Large intestine (tissue), 3 donors: Measurements from ENCODE around the gene ONECUT1. TPM values are rescaled to one million over a fixed set of nuclear protein-coding genes. Genes with fewer than 3 reads are reported as not detected.

ENCODE experiments used
- DNase-seq, 2 donors: peaks; one replicate each; pipeline versions ENCODE4 v3.0.0 to v3.0.0-alpha.2; 2013
- H3K27ac ChIP-seq: one replicate; pipeline ENCODE4 v1.5.1; 2013; ENCODE audit warnings: low read length
- H3K27me3 ChIP-seq: 2 replicates; pipeline ENCODE4 v1.6.1; 2013; ENCODE audit warnings: low read length; ENCODE audit not compliant: control insufficient read depth, insufficient read depth
- H3K36me3 ChIP-seq: 2 replicates; pipeline ENCODE4 v1.6.1; 2013; ENCODE audit warnings: low read length; ENCODE audit not compliant: control insufficient read depth, insufficient read depth
- H3K4me1 ChIP-seq: one replicate; pipeline ENCODE4 v1.6.1; 2013; ENCODE audit warnings: low read length; ENCODE audit not compliant: control insufficient read depth, insufficient read depth
- H3K4me3 ChIP-seq: one replicate; pipeline ENCODE4 v1.5.1; 2013; ENCODE audit warnings: low read length
- H3K9me3 ChIP-seq: one replicate; pipeline ENCODE4 v1.6.1; 2013; ENCODE audit warnings: mild to moderate bottlenecking, low read depth, low read length, moderate library complexity; ENCODE audit not compliant: control insufficient read depth
- WGBS: methylation state at CpG from one replicate; pipeline ENCODE4 v1.1.5; 2013; ENCODE audit warnings: low lambda C conversion rate; ENCODE audit not compliant: insufficient coverage; 5-methylcytosine and 5-hydroxymethylcytosine counted together
- polyA plus RNA-seq: library from polyadenylated mRNA; unstranded; fragments of 120-200 nt; gene quantifications from one replicate; pipeline ENCODE4 v1.2.1, GENCODE V29; 2013

ONECUT1 gene
- polyA plus RNA-seq, 1 donor: not detected

- Histone ChIP-seq H3K27me3 (peaks cover 96% of the 10 kb centered on the region), H3K9me3 (peaks cover 14% of the 10 kb centered on the region), H3K36me3 (no peaks in the 10 kb centered on the region), H3K27ac (no peak overlapping the region), H3K4me3 (no peak overlapping the region), H3K4me1 (peaks cover 6% of the 10 kb centered on the region)
- no peak for DNase-seq
- WGBS: no CpG with 5 or more reads among the region's 25 CpGs
Measured at GRCh38 chr15:52804526-52805081, 14.5 kb upstream of the ONECUT1 start.

DNA sequence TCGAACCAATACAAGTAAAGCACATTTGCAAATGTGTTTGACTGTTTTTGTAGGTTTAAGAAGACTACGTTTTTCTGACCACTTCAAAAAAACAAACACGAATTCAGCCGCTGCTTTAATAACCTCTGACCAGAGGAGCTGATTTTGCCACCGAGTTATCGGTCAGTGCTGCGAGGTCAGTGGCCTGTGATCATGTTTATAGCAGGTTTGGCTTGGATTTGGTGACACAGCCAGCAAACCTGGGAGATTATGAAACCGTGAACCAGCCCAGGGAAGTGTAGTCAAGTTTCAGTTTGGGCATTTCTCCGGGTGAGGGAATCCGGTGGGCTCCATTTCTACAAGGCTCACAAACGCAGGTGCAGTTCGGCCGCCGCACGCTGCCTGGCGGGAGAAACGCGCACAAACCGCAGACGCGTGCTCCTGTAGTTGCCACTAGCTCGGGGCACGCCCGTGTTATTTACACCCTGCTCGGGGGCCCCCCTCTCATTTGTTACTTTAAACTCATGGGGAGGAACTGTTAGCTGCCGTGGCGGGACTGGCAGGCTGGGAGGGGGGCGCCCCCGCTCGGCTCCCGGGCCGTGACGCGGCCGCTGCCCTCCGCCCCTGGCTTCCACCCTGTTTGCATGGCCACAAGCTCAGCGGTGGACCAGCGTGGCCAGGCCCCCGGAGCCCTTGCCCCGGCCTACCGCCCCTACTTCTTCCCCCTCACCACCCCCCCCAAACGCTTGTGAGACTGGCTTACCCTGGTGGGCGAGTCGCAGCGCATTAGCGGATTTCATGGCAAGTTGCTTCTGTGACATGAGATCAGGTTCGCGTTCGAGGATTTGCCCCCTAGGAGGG is 13.6 kb upstream of the ONECUT1 start:
- no CpG with 5 or more reads among the region's 49 CpGs for WGBS
- H3K36me3 ChIP-seq: no peaks in the 10 kb centered on the region
- peaks cover 6% of the 10 kb centered on the region for H3K4me1 ChIP-seq
- no peak overlapping the region for H3K27ac ChIP-seq
- H3K4me3 ChIP-seq: no peak overlapping the region
- H3K27me3 ChIP-seq: peaks cover 98% of the 10 kb centered on the region
- H3K9me3 ChIP-seq: peaks cover 14% of the 10 kb centered on the region
- no peak for DNase-seq

DNA sequence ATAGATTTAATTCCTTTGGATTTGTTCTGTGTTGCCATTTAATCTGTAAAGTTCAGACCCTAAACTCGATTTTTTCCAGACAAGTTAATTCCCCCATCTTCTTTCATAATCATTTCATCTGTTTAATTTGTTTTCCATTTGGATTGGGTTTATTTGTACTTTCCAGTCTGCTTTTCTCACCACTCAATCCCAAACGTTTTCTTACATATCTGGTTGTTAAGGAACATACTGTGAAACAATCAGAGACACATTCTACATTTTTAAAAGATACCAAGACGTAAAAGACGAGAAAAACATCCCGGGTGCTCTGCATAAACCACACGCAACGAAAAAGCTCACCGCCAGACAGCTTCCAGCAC is 13.0 kb upstream of the ONECUT1 start:
- 6% methylated on average over 2 of the region's 8 CpGs for WGBS
- peaks cover 16% of the 10 kb centered on the region for H3K9me3 ChIP-seq
- no peak overlapping the region for H3K27ac ChIP-seq
- H3K4me1 ChIP-seq: peaks cover 6% of the 10 kb centered on the region
- peaks cover 100% of the 10 kb centered on the region for H3K27me3 ChIP-seq
- no peak overlapping the region for H3K4me3 ChIP-seq
- no peaks in the 10 kb centered on the region for H3K36me3 ChIP-seq
- no peak for DNase-seq

- H3K4me3 ChIP-seq: no peak overlapping the region
- H3K36me3 ChIP-seq: no peaks in the 10 kb centered on the region
- no peak overlapping the region for H3K27ac ChIP-seq
- peaks cover 6% of the 10 kb centered on the region for H3K4me1 ChIP-seq
- H3K27me3 ChIP-seq: peaks cover 100% of the 10 kb centered on the region
- DNase-seq: no peak
- peaks cover 18% of the 10 kb centered on the region for H3K9me3 ChIP-seq
- WGBS: no CpG with 5 or more reads among the region's 2 CpGs
Measured at GRCh38 chr15:52802110-52802509, 12.0 kb upstream of the ONECUT1 start.

DNA sequence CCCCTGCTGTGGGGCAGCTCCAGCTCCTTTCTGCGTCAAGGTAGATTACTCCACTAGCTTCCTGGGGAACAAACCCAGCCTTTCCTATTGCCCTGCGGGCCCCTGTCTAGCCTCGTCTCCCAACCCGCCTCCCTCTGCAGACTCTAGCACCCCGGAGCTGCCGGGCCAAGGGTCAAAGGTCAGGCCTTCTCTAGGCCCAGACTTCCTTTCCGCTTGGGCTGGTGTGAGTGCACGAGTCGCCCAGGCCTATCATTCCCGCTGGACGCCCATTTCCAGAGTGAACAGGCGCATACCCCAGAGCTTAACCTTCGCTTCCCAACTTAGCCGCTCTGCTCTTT is 11.6 kb upstream of the ONECUT1 start:
- Histone ChIP-seq H3K4me1 (peaks cover 6% of the 10 kb centered on the region), H3K9me3 (peaks cover 18% of the 10 kb centered on the region), H3K27ac (no peak overlapping the region), H3K4me3 (no peak overlapping the region), H3K27me3 (peaks cover 100% of the 10 kb centered on the region), H3K36me3 (no peaks in the 10 kb centered on the region)
- WGBS: no CpG with 5 or more reads among the region's 14 CpGs
- no peak for DNase-seq

DNA sequence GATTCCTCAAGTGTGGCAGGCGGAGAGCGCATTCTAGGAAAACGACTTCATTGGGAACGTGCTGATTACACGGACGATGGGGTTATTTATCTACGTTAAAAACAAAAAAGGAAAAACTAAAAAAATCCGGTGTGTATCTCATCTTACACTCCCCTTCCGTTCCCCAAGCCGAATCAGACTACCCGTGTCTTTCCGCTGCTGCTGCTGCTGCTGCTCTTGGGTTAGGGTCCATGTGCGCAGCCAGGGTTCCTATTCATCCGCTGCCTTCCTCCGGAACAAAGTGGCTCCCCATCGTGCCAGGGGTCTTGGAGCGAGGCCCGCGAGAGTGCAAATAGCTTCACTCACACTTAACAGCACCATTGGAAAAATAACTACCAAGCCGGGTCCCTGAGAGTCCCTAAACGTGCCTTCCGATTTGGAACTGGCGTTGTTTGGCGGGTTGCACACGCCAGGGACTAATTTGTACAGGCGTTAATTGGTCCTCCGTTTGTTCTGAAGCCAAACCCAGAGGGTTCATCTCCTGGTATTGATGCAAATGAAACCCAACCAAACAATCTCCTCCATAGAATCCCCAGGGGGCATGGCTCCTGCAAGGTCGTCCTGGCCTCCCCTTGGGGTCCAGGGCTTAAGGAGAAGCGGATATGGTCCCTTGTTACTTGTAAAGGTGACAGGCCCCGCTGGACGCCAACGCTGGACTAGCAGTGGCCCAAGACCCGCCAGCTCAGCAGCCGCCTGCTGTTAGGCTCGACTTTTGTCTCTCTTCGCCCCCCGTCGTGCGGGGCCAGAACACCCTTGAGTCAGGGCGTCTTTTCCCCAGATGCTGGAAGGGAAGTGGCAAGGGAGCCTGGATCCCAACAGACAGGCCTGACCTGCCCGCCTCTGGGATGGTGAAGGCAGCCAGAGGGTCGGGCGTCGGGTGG is 11.0 kb upstream of the ONECUT1 start:
- H3K36me3 ChIP-seq: no peaks in the 10 kb centered on the region
- DNase-seq: no peak
- WGBS: 13% methylated on average over 7 of the region's 44 CpGs
- H3K4me1 ChIP-seq: peaks cover 6% of the 10 kb centered on the region
- H3K9me3 ChIP-seq: peaks cover 18% of the 10 kb centered on the region
- H3K4me3 ChIP-seq: no peak overlapping the region
- H3K27me3 ChIP-seq: peaks cover 100% of the 10 kb centered on the region
- no peak overlapping the region for H3K27ac ChIP-seq

GRCh38 chr15:52799145-52799811 is 9.1 kb upstream of the ONECUT1 start:
- peaks cover 10% of the 10 kb centered on the region for H3K9me3 ChIP-seq
- WGBS: 14% methylated on average over 5 of the region's 9 CpGs
- H3K4me3 ChIP-seq: no peak overlapping the region
- no peak overlapping the region for H3K27ac ChIP-seq
- no peak for DNase-seq
- H3K4me1 ChIP-seq: no peaks in the 10 kb centered on the region
- peaks cover 100% of the 10 kb centered on the region for H3K27me3 ChIP-seq
- no peaks in the 10 kb centered on the region for H3K36me3 ChIP-seq

DNA sequence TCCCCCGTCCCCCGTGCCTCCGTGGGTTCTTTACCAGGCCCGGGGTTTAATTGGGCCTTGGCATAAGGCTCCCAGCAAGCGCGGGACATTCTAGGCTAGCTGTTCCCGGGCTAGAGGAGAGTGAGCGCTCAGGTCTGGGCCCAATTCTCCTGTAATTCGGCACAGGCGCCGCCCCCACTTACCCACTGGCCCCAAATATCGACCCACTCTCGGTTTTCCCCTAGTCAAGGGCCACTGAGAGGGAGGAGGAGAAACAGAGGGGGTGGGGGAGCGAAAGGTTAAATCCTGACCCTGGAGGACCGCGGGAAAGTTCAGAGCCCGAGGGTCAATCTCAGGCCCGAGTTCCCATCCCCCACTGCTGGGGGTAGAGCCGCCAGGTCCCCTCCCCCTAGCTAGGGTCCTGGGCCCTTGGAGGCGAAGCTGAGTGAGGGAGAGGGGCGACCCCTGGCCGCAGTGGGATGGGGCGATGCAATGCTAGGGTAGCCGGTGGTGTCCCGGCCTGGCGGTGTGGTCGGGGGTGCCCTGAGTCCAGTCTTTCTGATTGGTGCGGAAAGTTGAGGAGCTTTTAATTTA is 8.5 kb upstream of the ONECUT1 start:
- H3K27ac ChIP-seq: no peak overlapping the region
- H3K36me3 ChIP-seq: no peaks in the 10 kb centered on the region
- H3K9me3 ChIP-seq: peaks cover 10% of the 10 kb centered on the region
- H3K27me3 ChIP-seq: peaks cover 100% of the 10 kb centered on the region
- H3K4me3 ChIP-seq: no peak overlapping the region
- no CpG with 5 or more reads among the region's 28 CpGs for WGBS
- no peak for DNase-seq
- no peaks in the 10 kb centered on the region for H3K4me1 ChIP-seq

DNA sequence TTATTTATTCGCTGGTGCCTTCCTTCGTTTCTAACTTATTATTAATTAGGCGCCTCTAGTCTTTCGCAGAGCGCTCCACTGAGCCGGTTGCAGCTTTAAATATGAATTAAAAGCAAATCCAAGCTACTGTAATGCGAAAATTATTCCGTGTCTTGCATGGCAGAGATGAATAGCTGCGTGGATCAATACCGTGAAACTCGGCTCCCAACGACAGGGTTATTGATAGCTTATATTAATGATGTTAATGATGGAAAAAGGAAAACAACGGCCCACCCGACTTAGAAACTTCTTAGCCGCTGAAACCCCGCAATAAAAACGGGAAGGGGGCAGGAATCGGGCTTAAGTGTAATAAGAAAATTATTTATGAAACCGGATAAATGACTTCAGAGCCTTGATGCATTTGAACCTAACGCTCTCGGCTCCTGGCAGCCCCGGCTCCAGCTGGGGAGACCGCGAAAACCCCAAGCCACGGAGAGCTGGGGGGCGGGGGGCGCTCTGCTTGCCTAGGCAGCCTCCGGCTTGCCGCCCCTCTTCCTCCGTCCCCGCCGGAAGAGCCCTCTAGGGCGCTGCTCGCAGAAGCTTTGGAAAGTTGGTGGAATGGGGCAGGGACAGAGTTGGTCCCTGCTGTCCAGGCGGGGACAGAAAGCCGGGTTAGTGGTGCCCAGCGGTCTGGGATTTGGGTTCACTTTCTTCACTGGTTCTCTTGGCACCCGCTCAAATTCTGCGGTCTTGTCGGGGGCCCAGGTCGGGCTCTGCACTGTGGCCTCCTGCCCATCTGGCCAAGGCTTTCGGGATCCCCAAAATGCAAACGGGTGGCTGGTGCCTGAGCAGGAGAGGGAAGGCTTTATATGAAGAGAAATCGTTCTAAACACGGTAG is 7.7 kb upstream of the ONECUT1 start:
- H3K27me3 ChIP-seq: peaks cover 100% of the 10 kb centered on the region
- H3K9me3 ChIP-seq: peaks cover 10% of the 10 kb centered on the region
- H3K27ac ChIP-seq: no peak overlapping the region
- WGBS: no CpG with 5 or more reads among the region's 45 CpGs
- no peaks in the 10 kb centered on the region for H3K36me3 ChIP-seq
- no peaks in the 10 kb centered on the region for H3K4me1 ChIP-seq
- H3K4me3 ChIP-seq: no peak overlapping the region
- no peak for DNase-seq
